Left lung (tissue), 10 donors: Measurements from ENCODE around the gene VPS29. TPM values are rescaled to one million over a fixed set of nuclear protein-coding genes. Genes with fewer than 3 reads are reported as not detected.

ENCODE experiments used
- ATAC-seq: fragments of 200-7000 bp; cut with Tn5 transposase; one replicate; pipeline ENCODE4 v1.9.1; 2020; ENCODE audit warnings: moderate library complexity
- DNase-seq, 4 donors: peaks; one replicate each; pipeline ENCODE4 v3.0.0-alpha.2; 2013 to 2020
- H3K27ac ChIP-seq, 2 donors: fragments of 200-600 bp; sonication (generic) in 1 of 2; one replicate each; pipeline versions ENCODE4 v1.5.0 to v1.8.0; 2020 to 2021
- H3K27me3 ChIP-seq, 2 donors: fragments of 200-600 bp; sonication (generic) in 1 of 2; one replicate each; pipeline versions ENCODE4 v1.5.0 to v1.8.0; 2020 to 2021
- H3K36me3 ChIP-seq, 2 donors: fragments of 200-600 bp; sonication (generic) in 1 of 2; one replicate each; pipeline versions ENCODE4 v1.5.0 to v1.8.0; 2020 to 2021
- H3K4me1 ChIP-seq, 2 donors: fragments of 200-600 bp; one replicate each; pipeline ENCODE4 v1.8.0; 2021
- H3K4me3 ChIP-seq, 2 donors: fragments of 200-600 bp; sonication (generic) in 1 of 2; one replicate each; pipeline versions ENCODE4 v1.5.0 to v1.8.0; 2020 to 2021; ENCODE audit warnings: mild to moderate bottlenecking in 1 of 2
- H3K9me3 ChIP-seq, 2 donors: fragments of 200-600 bp; sonication (generic) in 1 of 2; one replicate each; pipeline versions ENCODE4 v1.5.0 to v1.8.0; 2020 to 2021
- CTCF ChIP-seq, 2 donors: fragments of 200-600 bp; sonication (generic) in 1 of 2; IDR thresholded peaks; one replicate each; pipeline versions ENCODE4 v1.5.0 to v1.8.0; 2021; ENCODE audit warnings: antibody characterized with exemption in 2 of 2
- intact Hi-C, 2 donors: fragments of 100-400 bp; cut with DNase I; formaldehyde crosslinking; loops; one replicate each; pipeline versions ENCODE4 v1.11.2 to v1.14.2; 2022
- polyA plus RNA-seq, 6 donors: library from polyadenylated mRNA; unstranded; fragments of 120-200 nt; gene quantifications; one replicate each; pipeline ENCODE4 v1.2.1, GENCODE V29; 2013; ENCODE audit not compliant: insufficient read length in 6 of 6
- total RNA-seq, 2 donors: library from RNA; stranded (reverse); fragmentation: NEBNext Ultra II Directional; extraction: Animal tissue kit (Norgen Biotek cat#: 25700); gene quantifications; one replicate each; pipeline ENCODE4 v1.2.1, GENCODE V29; 2021
- donor health status: DM: no; HTN: yes; CAD: no.
- donor health status: DM: no; HTN: no; CAD: no.

VPS29 gene
- total and polyA plus RNA-seq, 8 donors = 91.7 to 151 (median 135) TPM

- Histone ChIP-seq H3K9me3 (no peaks in the 10 kb centered on the region), H3K27me3 (no peaks in the 10 kb centered on the region), H3K4me3 (peak within 1 kb of the TSS; percentile 74 to 77), H3K36me3 (peaks cover 0 to 49% of the 10 kb centered on the region in 2 donors), H3K4me1 (peaks cover 4 to 52% of the 10 kb centered on the region in 2 donors), H3K27ac (peak within 1 kb of the TSS; percentile 93 to 98)
- TF ChIP-seq CTCF (IDR thresholded peaks at IDR 0.05) = peak; percentile 72 to 74
- DNase-seq (peak; percentile 91 to 98 (median 96)), ATAC-seq (peak; percentile 99)
- intact Hi-C loops = no loop called here
These were observed 52.0 kb downstream of the VPS29 start, which contains the start of gene ARPC3 for GRCh38 chr12:110449799-110450497. ARPC3 (minus strand) TSS chr12:110450337; CDS start chr12:110450260, 77 bp downstream.

GRCh38 chr12:110444455-110444854 lies 57.5 kb downstream of the VPS29 start:
- ATAC-seq (no peak), DNase-seq (no peak)
- Histone ChIP-seq H3K27ac (no peak overlapping the region), H3K4me1 (peaks cover 4 to 42% of the 10 kb centered on the region in 2 donors), H3K27me3 (no peaks in the 10 kb centered on the region), H3K9me3 (no peaks in the 10 kb centered on the region), H3K36me3 (peaks cover 0 to 75% of the 10 kb centered on the region in 2 donors), H3K4me3 (no peak overlapping the region)
- TF ChIP-seq CTCF (IDR thresholded peaks at IDR 0.05) = no peak
- intact Hi-C loops = no loop called here

Other genes starting within 250 kb of the VPS29 start
- 100 to 1,000 TPM; 204 to 258 TPM for gene ATP2A2, start 220.9 kb downstream of the VPS29 start, total RNA-seq
- 100 to 1,000 TPM; 118 to 151 (median 133) TPM for gene ATP2A2, start 220.9 kb downstream of the VPS29 start, polyA plus RNA-seq
- 10 to 100 TPM; 48.6 to 49.8 TPM for gene ANAPC7, start 98.4 kb downstream of the VPS29 start, total RNA-seq
- gene ANAPC7, start 98.4 kb downstream of the VPS29 start, polyA plus RNA-seq = 10 to 100 TPM; 72.5 to 94.6 (median 88.1) TPM
- 100 to 1,000 TPM; 239 to 273 TPM for gene ARPC3, start 51.8 kb downstream of the VPS29 start, total RNA-seq
- gene ARPC3, start 51.8 kb downstream of the VPS29 start, polyA plus RNA-seq = 100 to 1,000 TPM; 190 to 218 (median 204) TPM
- gene GPN3, start 33.9 kb downstream of the VPS29 start, total RNA-seq = 10 to 100 TPM; 29.5 to 32.2 TPM
- gene GPN3, start 33.9 kb downstream of the VPS29 start, polyA plus RNA-seq = 10 to 100 TPM; 26.6 to 36.8 (median 28.2) TPM
- 1 to 10 TPM; 3.9 to 5.6 TPM for gene FAM216A, start 33.3 kb downstream of the VPS29 start, total RNA-seq
- gene FAM216A, start 33.3 kb downstream of the VPS29 start, polyA plus RNA-seq = 10 to 100 TPM; 15.6 to 21.3 (median 16.9) TPM
- gene RAD9B, start 220 bp upstream of the VPS29 start, total RNA-seq = 1 to 10 TPM in 1 of 2 donors, under 1 TPM in 1; 0.55 to 1.3 TPM
- 1 to 10 TPM; 1.4 to 1.8 (median 1.7) TPM for gene RAD9B, start 220 bp upstream of the VPS29 start, polyA plus RNA-seq
- gene PPTC7, start 81.2 kb upstream of the VPS29 start, total RNA-seq = 10 to 100 TPM; 22.3 to 24.2 TPM
- gene PPTC7, start 81.2 kb upstream of the VPS29 start, polyA plus RNA-seq = 10 to 100 TPM; 13.3 to 17.0 (median 14.7) TPM
- gene TCTN1, start 112.0 kb upstream of the VPS29 start, total RNA-seq = 10 to 100 TPM; 34.1 to 44.5 TPM
- 10 to 100 TPM; 64.0 to 84.3 (median 76.9) TPM for gene TCTN1, start 112.0 kb upstream of the VPS29 start, polyA plus RNA-seq
- 10 to 100 TPM; 10.7 to 12.4 TPM for gene HVCN1, start 187.0 kb upstream of the VPS29 start, total RNA-seq
- 10 to 100 TPM; 15.5 to 19.3 (median 17.8) TPM for gene HVCN1, start 187.0 kb upstream of the VPS29 start, polyA plus RNA-seq
- 100 to 1,000 TPM in 1 of 2 donors, 10 to 100 TPM in 1; 86.8 to 104 TPM for gene PPP1CC, start 240.8 kb upstream of the VPS29 start, total RNA-seq
- 100 to 1,000 TPM; 172 to 208 (median 189) TPM for gene PPP1CC, start 240.8 kb upstream of the VPS29 start, polyA plus RNA-seq